GM18873 (cell line): Measurements from ENCODE around the gene KCNE3.

Source experiments
- ATAC-seq: cut with Tn5 transposase; IDR thresholded peaks from one replicate; pipeline ENCODE4 v1.9.1; 2021; ENCODE audit warnings: mild to moderate bottlenecking, moderate library complexity, moderate number of reproducible peaks; ENCODE audit not compliant: unreplicated experiment, low FRiP score

KCNE3 gene

GRCh38 chr11:74473382-74474173 is 6.2 kb upstream of the KCNE3 start:
- ATAC-seq, result no peak

GRCh38 chr11:74471668-74472429 is 4.5 kb upstream of the KCNE3 start:
- ATAC-seq, result no peak

GRCh38 chr11:74471037-74471436 is 3.7 kb upstream of the KCNE3 start:
- ATAC-seq, result no peak

DNA sequence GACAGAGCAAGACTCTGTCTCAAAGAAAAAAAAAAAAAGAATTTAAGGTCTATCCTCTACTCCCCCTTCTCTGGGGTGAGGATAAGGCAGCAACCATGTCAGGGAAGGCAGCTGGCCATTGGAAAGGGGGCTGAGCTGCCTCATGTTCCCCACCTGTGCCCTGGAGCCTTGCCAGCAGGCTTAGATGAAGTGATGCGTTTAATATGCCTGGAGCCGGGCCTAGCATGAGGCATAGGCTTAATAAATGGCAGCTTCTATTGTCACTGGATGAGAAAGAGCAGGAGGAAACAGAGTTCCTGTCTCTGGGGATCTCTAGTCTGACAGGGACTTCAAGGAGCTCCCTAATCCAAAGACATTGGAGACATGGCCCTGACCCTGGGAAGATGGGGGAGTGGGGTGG is 3.2 kb upstream of the KCNE3 start:
- no peak for ATAC-seq

DNA sequence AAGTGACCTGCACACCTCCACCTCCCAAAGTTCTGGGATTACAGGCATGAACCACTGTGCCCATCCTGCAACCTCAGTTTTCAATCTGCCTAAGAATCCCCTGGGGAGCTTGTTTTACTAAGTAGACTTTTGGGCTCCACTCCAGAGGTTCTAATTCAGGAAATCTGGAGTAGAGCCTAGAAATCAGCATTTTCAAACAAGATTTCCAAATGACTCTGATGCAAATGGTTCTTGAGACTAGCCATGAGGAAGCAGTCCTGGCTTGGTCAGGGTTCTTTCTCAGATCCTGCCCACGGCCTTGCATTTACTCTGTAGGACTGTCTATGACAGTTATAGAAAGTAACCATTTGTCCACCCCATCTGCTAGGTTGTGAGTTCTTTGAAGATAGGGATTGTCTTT is 1.6 kb upstream of the KCNE3 start:
- ATAC-seq, result no peak

DNA sequence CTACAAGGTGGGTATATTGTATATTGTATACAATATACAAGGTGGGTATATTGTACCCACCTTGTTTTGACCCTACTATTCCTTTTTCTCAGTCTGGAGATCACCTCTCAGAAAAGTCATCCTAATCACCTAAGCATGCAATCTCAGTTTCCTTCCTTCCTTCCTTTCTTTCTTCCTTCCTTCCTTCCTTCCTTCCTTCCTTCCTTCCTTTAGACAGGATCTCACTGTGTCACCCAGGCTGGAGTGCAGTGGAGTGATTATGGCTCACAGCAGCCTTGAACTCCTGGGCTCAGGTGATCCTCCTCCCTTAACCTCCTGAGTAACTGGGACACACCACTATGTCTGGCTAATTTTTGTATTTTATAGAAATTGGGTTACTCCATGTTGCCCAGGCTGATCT is 1.2 kb upstream of the KCNE3 start:
- no peak for ATAC-seq

DNA sequence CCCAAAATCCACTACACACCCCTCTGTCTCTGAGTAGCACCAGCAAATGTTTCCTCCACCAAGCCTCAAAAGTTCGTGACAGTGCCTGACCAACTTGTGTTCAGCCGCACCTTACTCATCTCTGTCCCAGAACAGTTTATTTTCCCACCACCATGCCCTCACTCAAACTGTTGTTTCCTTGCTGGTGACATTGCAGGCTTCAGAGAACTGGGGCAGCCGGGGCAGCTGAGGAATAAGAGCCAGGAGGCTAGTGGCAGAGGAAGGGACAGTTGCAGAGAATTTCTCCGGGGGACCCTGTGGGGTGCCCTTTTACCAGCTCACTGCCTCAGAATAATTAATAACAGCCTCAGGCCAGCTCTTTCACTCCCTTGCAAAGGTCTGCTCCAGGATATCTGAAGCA is 709 bp upstream of the KCNE3 start:
- ATAC-seq, result no peak

GRCh38 chr11:74465291-74465708 is 2.0 kb downstream of the KCNE3 start:
- no peak for ATAC-seq

DNA sequence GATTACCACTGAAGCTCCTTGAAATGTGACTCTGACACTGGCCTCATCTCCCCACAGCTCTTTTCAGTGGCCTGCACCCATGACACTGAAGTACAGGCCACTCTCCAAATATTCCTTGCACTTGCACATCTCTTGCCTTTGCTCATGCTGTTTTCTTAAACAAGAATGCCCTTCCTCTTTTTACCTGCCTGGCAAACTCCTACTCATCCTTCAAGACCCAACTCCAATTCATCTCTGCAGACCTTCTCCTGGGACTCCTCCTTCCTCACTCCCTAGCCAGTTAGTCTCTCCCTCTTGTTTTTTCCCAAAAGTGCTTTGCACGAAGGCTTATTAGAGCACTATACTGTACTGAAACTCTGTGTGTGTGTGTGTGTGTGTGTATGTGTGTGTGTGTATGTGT is 2.6 kb downstream of the KCNE3 start:
- ATAC-seq, result no peak

GRCh38 chr11:74463216-74463615 is 4.1 kb downstream of the KCNE3 start:
- no peak for ATAC-seq

GRCh38 chr11:74462631-74463030 is 4.7 kb downstream of the KCNE3 start:
- no peak for ATAC-seq

DNA sequence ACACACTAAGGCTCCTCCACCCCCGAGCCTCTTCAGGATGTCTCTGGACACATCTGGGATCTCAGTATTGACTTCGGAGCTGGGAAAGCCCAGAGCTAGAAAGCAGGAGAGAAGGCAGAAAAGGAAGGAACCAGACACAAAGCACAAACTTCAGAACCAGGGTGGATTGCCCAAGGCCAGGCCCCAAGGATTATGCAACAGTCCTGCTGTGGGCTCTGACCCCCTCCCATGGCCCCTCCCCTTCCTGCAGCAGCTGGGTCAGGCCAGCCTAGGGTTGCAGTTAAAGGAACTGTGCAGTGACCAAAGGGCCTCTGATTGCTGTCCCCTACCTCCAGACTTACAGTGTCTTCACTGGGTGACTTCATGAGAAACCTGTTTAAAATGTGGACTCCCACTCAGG is 5.3 kb downstream of the KCNE3 start:
- ATAC-seq, result no peak

GRCh38 chr11:74460481-74461154 is 6.7 kb downstream of the KCNE3 start:
- no peak for ATAC-seq

DNA sequence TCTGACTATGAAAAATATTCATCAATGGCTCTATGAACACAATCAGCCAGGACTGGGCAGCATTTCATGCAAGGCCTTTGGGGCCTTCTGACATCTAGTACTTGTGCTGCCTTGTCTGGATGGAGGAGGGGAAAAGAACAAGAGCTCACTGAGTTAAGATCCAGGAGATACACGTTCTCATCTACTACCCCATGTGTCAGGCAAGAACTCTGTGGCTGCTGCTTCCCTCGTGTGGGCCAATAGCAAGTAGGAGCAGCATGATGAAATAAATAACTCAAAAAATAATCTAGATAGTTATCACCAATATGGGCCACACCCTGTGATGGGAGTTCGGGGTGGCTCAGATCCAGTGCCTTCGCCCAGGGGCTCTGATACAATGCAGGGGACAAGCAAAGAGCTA is 7.3 kb downstream of the KCNE3 start:
- no peak for ATAC-seq

DNA sequence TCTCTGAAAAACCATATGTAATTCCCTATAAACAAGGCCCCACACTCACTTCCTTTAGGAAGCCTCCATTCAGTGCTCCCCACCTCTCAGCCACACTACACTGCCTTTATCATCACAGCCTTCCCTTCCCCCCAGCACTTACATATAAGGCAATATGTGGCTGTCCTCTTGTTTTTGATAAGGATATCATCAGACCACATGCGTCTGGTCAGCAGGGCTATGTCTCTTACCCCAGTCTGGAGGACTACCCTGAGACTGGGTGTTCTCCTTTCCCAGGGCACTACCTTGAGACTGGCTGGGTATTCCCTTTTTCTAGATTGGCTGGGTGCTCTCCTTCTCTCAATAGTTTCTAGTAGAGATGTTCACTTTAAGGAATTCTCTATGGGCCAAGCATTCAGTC is 7.8 kb downstream of the KCNE3 start:
- ATAC-seq, result no peak

- ATAC-seq, result no peak
Measured at GRCh38 chr11:74457356-74457755, 10.0 kb downstream of the KCNE3 start.

DNA sequence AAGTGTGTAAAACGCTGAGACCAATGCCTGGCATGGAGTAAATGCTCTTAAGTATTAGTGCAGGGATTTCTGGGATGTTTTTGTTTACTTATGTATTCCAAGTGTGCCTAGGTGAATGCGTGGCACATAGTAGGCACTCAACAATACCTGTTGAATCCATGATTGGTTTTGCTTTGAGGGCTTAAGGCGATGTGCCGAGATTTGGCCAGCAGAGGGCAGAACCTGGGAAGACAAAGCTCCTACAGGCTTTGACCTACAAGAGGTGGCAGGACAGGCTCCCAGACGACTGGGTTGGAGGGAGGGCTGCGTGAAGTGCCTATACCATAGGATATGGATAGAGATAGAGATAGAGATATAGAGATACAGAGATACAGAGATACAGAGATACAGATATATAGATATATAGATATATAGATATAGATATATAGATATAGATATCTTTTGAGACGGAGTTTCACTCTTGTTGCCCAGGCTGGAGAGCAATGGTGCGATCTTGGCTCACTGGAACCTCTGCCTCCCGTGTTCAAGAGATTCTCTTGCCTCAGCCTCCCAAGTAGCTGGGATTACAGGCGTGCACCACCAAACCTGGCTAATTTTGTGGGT is 13.9 kb downstream of the KCNE3 start:
- ATAC-seq, result no peak

DNA sequence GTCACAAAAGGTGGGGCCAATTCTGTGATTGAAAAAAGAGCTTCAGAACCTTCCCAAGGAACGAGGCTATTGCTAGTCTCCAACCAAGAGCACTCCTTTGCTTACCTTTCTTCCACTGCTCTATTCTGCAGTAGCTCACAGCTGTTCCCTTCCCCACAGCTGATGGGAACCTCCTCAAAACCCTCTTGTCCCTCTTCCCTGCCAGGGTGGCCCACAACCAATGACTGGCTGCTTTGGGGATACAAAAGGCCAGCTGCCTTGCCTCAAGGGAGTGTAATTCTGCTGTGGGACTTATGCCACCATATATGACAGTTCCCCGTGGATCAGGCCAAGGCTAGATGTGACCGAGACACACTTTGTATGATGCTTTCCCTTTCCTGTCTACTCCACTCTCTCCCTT is 15.0 kb downstream of the KCNE3 start:
- no peak for ATAC-seq

- no peak for ATAC-seq
Measured at GRCh38 chr11:74450318-74450717, 17.0 kb downstream of the KCNE3 start.

GRCh38 chr11:74449369-74449931 is 17.9 kb downstream of the KCNE3 start:
- ATAC-seq, result no peak

DNA sequence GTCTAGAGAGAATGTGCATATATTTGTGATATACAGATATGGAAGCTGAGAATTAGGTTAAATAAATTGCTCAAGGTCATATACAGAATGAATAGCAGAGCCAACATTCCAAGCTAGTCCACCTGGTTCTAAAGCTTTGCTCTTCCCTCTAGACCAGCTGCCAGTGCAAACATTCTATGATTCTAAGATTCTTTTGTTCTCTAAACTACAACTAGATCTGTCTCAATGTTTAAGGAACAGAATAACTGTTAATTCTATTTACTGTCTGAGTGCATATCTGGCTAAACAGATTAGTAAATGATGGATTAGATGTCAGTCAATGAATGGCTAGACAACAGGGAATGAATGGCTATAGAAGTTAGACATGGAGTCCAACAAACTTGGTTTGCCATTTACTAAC is 19.6 kb downstream of the KCNE3 start:
- no peak for ATAC-seq
